ENCODE measurements around the gene ASTL. TPM values are rescaled to one million over a fixed set of nuclear protein-coding genes. Genes with fewer than 3 reads are reported as not detected.

ASTL gene
- total and polyA plus RNA-seq, 2 experiments from 2014 or later: not detected

DNA sequence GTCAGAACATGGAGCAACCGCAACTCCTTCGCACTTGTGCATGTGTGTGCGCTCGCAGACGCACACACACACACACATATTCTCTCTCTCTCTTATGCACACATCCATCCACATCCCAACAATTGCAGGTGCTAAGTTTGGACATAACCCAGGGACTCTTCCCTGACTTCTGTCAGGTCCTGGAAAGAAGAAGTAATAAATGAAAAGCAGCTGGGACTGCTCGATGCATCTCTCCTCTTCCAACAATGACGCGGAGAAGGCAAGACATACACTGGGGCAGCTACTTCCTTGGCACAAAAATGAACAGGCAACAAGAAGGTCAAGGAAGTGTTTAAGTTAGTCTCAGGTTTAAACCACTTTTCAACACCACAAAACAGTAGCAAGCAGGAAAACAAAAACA is 46.7 kb upstream of the ASTL start:
- WGBS (ENCODE audit: low lambda C conversion rate, missing lambda C conversion rate): 97% methylated on average over 8 of the region's 8 CpGs

DNA sequence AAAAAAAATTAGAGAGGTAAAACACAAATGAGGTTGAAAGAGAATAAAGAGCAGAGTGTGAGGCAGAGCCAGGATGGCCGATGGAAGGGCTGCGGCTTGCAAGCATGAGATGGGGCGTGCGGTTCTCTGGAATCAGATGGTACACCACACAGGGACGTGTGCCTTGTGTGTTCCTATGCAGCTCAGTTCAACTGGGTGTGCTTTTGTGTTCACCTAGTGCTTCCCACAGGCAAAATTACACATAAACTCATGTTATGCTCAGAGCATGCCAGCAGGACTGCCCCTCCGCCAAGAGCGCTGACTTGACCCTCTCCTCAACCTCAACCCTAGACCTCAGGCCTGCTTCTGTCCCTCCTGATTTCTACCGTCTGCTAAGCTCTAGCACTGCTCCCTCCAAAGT is 45.9 kb upstream of the ASTL start:
- H3K27ac ChIP-seq: no peak overlapping the region
- no peak for DNase-seq (ENCODE audit: low spot score)
- no peaks in the 10 kb centered on the region for H3K9me3 ChIP-seq (ENCODE audit: low read depth)
- H4K20me1 ChIP-seq (ENCODE audit: insufficient read depth, poor library complexity, severe bottlenecking): no peaks in the 10 kb centered on the region
- H3K4me2 ChIP-seq: no peak overlapping the region
- 95% methylated on average over 8 of the region's 8 CpGs for WGBS (ENCODE audit: low lambda C conversion rate, missing lambda C conversion rate)
- H3K27me3 ChIP-seq: no peaks in the 10 kb centered on the region
- H3K4me1 ChIP-seq (ENCODE audit: insufficient read depth): peaks cover 11% of the 10 kb centered on the region
- TF ChIP-seq, protein P1, sequence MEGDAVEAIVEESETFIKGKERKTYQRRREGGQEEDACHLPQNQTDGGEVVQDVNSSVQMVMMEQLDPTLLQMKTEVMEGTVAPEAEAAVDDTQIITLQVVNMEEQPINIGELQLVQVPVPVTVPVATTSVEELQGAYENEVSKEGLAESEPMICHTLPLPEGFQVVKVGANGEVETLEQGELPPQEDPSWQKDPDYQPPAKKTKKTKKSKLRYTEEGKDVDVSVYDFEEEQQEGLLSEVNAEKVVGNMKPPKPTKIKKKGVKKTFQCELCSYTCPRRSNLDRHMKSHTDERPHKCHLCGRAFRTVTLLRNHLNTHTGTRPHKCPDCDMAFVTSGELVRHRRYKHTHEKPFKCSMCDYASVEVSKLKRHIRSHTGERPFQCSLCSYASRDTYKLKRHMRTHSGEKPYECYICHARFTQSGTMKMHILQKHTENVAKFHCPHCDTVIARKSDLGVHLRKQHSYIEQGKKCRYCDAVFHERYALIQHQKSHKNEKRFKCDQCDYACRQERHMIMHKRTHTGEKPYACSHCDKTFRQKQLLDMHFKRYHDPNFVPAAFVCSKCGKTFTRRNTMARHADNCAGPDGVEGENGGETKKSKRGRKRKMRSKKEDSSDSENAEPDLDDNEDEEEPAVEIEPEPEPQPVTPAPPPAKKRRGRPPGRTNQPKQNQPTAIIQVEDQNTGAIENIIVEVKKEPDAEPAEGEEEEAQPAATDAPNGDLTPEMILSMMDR (IDR thresholded peaks at IDR 0.05; ENCODE audit: poor library complexity): no peak
- TF ChIP-seq EZH2phosphoT487 (IDR thresholded peaks at IDR 0.05; ENCODE audit: low read depth, severe bottlenecking, unreplicated experiment) (no peak), EZH2 (IDR thresholded peaks at IDR 0.05; ENCODE audit: borderline replicate concordance) (no peak)
- H3K36me3 ChIP-seq (replicated peaks; ENCODE audit: insufficient read depth, low read depth): peaks cover 3% of the 10 kb centered on the region
- H3K9me2 ChIP-seq (replicated peaks; ENCODE audit: insufficient read depth): no peaks in the 10 kb centered on the region
- H2AFZ ChIP-seq: no peak overlapping the region
- H3K4me3 ChIP-seq: no peak overlapping the region
- no peaks in the 10 kb centered on the region for H3K79me2 ChIP-seq

More for the DNA sequence above, 46.7 kb upstream of the ASTL start:
- H3K9me2 ChIP-seq (replicated peaks; ENCODE audit: insufficient read depth): no peaks in the 10 kb centered on the region
- no peaks in the 10 kb centered on the region for H3K9me3 ChIP-seq (ENCODE audit: low read depth)
- no peak for DNase-seq (ENCODE audit: low spot score)
- H3K27me3 ChIP-seq: no peaks in the 10 kb centered on the region
- peaks cover 11% of the 10 kb centered on the region for H3K4me1 ChIP-seq (ENCODE audit: insufficient read depth)
- no peak overlapping the region for H3K4me2 ChIP-seq
- peaks cover 3% of the 10 kb centered on the region for H3K36me3 ChIP-seq (replicated peaks; ENCODE audit: insufficient read depth, low read depth)
- no peak overlapping the region for H2AFZ ChIP-seq
- H4K20me1 ChIP-seq (ENCODE audit: insufficient read depth, poor library complexity, severe bottlenecking): no peaks in the 10 kb centered on the region
- no peak overlapping the region for H3K27ac ChIP-seq
- TF ChIP-seq, protein P1 (IDR thresholded peaks at IDR 0.05; ENCODE audit: poor library complexity): no peak
- TF ChIP-seq EZH2 (IDR thresholded peaks at IDR 0.05; ENCODE audit: borderline replicate concordance): no peak
- no peak for TF ChIP-seq EZH2phosphoT487 (IDR thresholded peaks at IDR 0.05; ENCODE audit: low read depth, severe bottlenecking, unreplicated experiment)
- no peak overlapping the region for H3K4me3 ChIP-seq
- peaks cover 5% of the 10 kb centered on the region for H3K79me2 ChIP-seq

DNA sequence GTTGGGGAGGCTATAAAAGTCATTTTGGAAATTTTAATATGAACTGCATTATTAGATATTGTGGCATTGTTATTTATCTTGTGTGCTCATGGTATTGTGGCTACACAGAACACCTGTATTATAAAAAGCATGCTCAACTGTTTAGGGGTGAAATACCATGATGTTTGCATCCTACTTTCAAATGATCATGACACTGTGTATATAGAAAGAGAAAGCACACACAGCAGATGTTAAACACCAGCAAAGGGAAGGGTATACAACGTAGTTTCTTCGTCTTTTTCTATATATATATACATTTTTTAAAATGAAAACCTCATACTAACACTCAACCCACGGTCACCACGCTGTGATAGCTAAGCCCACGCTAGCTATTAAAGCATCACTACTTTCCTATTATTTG is 43.2 kb upstream of the ASTL start:
- Histone ChIP-seq H3K4me3 (no peak overlapping the region), H3K27ac (no peak overlapping the region), H3K79me2 (no peaks in the 10 kb centered on the region), H2AFZ (no peak overlapping the region), H3K4me2 (no peak overlapping the region), H3K27me3 (no peaks in the 10 kb centered on the region), H4K20me1 (ENCODE audit: insufficient read depth, poor library complexity, severe bottlenecking) (no peaks in the 10 kb centered on the region), H3K36me3 (replicated peaks; ENCODE audit: insufficient read depth, low read depth) (peaks cover 3% of the 10 kb centered on the region), H3K4me1 (ENCODE audit: insufficient read depth) (peaks cover 5% of the 10 kb centered on the region), H3K9me2 (replicated peaks; ENCODE audit: insufficient read depth) (no peaks in the 10 kb centered on the region), H3K9me3 (ENCODE audit: low read depth) (no peaks in the 10 kb centered on the region)
- DNase-seq (ENCODE audit: low spot score): no peak
- WGBS (ENCODE audit: low lambda C conversion rate, missing lambda C conversion rate): 84% methylated on average over 5 of the region's 5 CpGs
- no peak for TF ChIP-seq EZH2phosphoT487 (IDR thresholded peaks at IDR 0.05; ENCODE audit: low read depth, severe bottlenecking, unreplicated experiment)
- TF ChIP-seq EZH2 (IDR thresholded peaks at IDR 0.05; ENCODE audit: borderline replicate concordance): no peak

DNA sequence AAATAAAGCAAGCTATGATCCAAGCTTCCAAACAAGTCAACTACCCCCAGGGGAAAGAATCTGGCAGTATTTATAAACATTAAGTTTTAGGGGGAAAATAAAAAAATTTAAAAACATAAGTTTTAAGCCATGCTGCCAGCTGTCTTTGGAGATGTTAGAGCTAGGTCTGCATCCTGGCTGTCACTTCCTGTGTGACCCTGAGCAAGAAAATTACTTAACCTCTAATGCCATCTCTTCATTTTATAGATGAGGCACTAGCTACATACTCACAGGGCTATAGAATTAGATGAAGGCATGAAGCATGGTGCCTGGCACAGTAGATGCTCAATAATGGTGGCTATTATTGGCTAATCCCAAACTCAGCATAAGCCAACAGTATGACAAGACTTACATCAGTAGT is 42.2 kb upstream of the ASTL start:
- Histone ChIP-seq H3K9me3 (ENCODE audit: low read depth) (no peaks in the 10 kb centered on the region), H3K79me2 (no peaks in the 10 kb centered on the region), H3K4me1 (ENCODE audit: insufficient read depth) (no peaks in the 10 kb centered on the region), H3K36me3 (replicated peaks; ENCODE audit: insufficient read depth, low read depth) (no peaks in the 10 kb centered on the region), H3K27ac (no peak overlapping the region), H3K27me3 (no peaks in the 10 kb centered on the region), H2AFZ (no peak overlapping the region), H3K4me3 (no peak overlapping the region), H3K4me2 (no peak overlapping the region), H4K20me1 (ENCODE audit: insufficient read depth, poor library complexity, severe bottlenecking) (no peaks in the 10 kb centered on the region), H3K9me2 (replicated peaks; ENCODE audit: insufficient read depth) (no peaks in the 10 kb centered on the region)
- no peak for DNase-seq (ENCODE audit: low spot score)
- TF ChIP-seq EZH2phosphoT487 (IDR thresholded peaks at IDR 0.05; ENCODE audit: low read depth, severe bottlenecking, unreplicated experiment): no peak
- TF ChIP-seq, protein P1 (IDR thresholded peaks at IDR 0.05; ENCODE audit: poor library complexity): no peak
- no peak for TF ChIP-seq EZH2 (IDR thresholded peaks at IDR 0.05; ENCODE audit: borderline replicate concordance)
